GM12865 (cell line): Measurements from ENCODE around the gene SNX10.

ENCODE experiments used
- DNase-seq: peaks from one replicate; pipeline ENCODE4 v3.0.0; 2010; ENCODE audit warnings: low read depth
- H3K4me3 ChIP-seq: 2 replicates; pipeline ENCODE4 v1.5.1; 2011; ENCODE audit warnings: mild to moderate bottlenecking, low read depth, low read length, control low read depth
- TF ChIP-seq, protein P1 (sequence below): IDR thresholded peaks from 2 replicates; pipeline ENCODE4 v1.5.1; 2011; ENCODE audit warnings: low read length, control low read depth, low read depth, inconsistent platforms; ENCODE audit not compliant: insufficient read depth; ENCODE audit errors: missing control alignments

The SNX10 gene

DNA sequence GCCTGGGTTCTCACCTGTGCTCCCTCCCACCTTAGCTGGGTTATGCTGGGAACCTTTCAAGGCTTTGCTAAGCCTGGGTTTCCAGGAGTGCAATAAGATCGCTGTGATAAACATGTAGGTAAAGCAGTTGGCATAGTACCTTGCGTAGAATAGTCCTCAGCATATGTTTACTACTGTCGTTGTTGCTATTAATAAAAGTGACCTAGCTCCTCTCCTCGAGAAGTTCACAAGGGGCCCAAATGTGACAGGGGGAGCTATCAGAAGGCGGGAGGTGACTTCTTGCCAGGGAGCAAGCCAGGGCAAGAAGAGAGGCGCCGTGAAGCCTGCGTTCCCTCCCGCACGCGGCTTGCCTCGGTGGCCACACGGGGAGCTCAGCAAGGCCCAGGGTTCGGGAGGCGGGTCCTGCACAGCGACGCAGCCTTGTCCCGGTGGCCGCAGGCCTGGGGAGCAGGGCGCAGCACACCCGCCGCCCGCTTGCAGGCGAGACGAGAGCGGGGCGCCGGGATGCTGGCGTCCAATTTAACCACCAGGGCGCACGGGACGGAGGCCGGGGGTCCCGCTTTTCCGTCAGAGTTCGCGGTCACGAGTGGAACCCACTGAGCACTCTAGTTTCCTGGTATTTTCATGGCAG, 106.2 kb downstream of the SNX10 start:
- TF ChIP-seq, protein P1, sequence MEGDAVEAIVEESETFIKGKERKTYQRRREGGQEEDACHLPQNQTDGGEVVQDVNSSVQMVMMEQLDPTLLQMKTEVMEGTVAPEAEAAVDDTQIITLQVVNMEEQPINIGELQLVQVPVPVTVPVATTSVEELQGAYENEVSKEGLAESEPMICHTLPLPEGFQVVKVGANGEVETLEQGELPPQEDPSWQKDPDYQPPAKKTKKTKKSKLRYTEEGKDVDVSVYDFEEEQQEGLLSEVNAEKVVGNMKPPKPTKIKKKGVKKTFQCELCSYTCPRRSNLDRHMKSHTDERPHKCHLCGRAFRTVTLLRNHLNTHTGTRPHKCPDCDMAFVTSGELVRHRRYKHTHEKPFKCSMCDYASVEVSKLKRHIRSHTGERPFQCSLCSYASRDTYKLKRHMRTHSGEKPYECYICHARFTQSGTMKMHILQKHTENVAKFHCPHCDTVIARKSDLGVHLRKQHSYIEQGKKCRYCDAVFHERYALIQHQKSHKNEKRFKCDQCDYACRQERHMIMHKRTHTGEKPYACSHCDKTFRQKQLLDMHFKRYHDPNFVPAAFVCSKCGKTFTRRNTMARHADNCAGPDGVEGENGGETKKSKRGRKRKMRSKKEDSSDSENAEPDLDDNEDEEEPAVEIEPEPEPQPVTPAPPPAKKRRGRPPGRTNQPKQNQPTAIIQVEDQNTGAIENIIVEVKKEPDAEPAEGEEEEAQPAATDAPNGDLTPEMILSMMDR = peak; percentile 2
- DNase-seq = peak; percentile 54
- peak overlapping the region; percentile 56 for H3K4me3 ChIP-seq

DNA sequence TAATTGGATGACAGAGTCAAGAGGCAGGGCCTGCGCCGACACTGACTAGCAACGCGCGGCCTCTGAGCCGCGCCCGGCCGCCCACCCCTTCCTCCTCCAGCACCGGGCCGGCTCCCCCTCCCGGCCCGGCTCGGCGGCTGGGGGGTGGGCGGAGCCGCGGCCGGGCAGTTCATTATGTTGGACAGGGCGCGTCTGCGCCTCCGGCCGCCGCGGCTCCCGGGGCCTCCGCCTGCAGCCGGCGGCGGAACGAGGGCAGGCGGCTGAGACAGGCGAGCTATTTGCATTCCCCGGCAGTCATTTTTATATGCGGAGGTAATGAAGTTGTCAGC, 106.7 kb downstream of the SNX10 start:
- TF ChIP-seq, protein P1 = no peak
- peak; percentile 77 for DNase-seq
- peak overlapping the region; percentile 56 for H3K4me3 ChIP-seq

DNA sequence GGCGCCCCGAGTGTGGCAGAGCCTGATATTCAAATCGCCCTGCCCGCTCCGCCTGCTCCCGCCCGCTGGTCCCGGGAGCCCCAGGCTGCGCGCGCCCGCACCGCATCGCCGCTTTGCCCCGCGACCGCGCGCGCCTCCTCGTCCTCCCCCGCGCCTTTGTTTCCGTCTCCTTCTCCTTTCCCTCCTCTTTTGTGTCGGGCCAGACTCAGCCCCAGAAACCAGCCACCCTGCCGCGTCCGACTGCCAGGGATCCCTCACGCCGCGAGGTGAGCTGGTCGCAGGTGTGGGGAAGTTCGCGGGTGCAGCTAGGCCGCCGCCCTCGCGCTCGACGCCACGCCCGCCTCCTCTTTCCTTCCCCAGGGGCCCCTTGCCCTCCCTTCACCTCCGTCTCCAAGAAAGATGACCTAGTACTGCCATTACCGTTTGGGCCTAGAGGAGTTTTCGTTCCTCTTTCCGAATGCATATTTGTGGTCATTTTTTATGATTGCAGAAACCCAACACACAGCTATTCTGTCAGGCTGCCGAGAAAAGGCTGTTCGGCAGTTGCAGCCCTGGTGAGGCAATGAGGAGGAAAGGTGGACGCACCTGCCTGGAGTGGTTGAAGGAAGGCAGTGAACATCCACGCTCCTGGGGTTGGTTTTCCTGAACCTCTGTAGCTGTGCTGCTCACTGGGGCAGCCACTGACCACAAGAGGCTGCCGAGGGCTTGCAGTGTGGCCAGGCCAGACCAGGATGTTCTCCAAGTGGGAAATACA, 107.3 kb downstream of the SNX10 start:
- DNase-seq = peak; percentile 95
- TF ChIP-seq, protein P1 = no peak
- peak overlapping the region; percentile 56 for H3K4me3 ChIP-seq

DNA sequence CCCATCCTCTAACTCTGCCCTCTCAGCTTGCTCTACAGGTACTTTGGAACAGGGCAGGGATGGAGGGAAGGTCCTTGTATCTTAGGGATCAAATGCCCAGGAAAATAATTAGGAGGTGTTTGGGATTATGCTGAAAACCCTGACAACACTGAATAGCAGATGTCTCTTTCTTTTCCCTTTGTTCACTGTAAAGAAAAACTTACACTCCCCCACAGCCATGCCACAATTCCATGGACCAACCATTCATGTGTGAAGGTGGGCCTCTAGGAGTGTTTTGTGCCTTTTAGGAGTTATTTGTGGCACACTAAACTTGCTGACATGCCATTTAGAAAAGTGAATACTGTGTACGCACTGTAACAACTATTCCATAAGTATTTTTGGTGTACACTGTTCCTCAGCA, 108.1 kb downstream of the SNX10 start:
- TF ChIP-seq, protein P1 = no peak
- H3K4me3 ChIP-seq = no peak overlapping the region
- no peak for DNase-seq

DNA sequence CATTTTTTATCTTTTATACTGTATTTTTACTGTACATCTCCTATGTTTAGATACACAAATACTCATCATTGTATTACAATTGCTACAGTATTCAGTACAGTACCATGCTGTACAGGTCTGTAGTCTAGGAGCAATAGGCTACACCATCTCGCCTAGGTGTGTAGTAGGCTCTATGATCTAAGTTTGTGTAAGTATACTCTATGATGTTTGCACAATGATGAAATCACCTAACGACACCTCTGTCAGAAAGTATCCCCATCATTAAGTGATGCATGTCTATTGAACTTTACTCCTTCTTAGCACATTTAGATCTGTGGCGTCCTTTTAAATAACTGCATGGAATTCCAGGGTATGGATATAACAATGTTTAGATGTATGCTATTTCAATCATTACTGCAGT, 112.0 kb downstream of the SNX10 start:
- DNase-seq = no peak
- H3K4me3 ChIP-seq = no peak overlapping the region
- TF ChIP-seq, protein P1 = no peak

DNA sequence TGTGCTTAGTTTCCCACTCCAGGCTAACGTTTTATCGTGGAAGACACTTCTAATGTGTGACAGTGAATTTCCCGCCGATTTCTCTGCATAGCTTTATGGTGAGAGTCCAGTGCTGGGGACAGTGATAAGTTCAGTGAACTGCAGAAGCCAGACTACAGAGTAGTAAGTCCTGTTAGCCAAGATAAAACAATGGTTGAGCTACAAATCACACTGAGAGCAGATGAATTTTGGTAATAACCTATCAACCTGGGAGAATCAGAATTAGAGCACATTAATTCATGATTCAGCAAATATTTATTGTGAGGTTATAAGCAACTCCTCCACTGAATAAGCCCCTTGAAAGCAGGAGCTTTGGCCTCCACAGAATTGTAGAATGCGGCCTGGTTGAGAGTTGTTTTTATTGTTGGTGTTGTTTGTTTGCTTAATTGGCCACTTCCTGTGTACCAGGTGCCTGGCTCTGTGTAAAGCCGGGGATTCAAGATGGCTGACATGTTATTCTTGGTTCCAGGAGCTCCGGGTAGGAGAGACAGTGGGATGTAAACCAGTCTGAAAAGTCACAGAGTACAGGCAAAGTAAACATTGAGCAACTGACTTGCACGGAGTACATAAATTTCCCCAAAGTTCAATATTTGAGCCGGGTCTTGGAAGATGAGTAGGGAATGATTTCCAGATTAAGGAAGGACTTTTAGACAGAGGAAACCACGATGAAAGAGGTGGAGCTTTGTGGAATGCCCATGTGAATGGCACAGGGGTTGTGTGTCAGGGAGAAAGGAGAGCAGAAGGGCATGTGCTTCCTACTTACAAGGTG, 112.7 kb downstream of the SNX10 start:
- TF ChIP-seq, protein P1 = no peak
- no peak for DNase-seq
- no peak overlapping the region for H3K4me3 ChIP-seq
